Suprapubic skin (tissue), 4 donors: Measurements from ENCODE around the gene ALCAM. TPM values are rescaled to one million over a fixed set of nuclear protein-coding genes. Genes with fewer than 3 reads are reported as not detected.

Experiments
- DNase-seq, 2 donors: peaks; one replicate each; pipeline ENCODE4 v3.0.0-alpha.2; 2019; ENCODE audit warnings: low spot score in 2 of 2
- H3K27ac ChIP-seq: fragments of 200-600 bp; sonication (generic); one replicate; pipeline ENCODE4 v1.5.1; 2019
- H3K27me3 ChIP-seq: fragments of 200-600 bp; sonication (generic); one replicate; pipeline ENCODE4 v1.5.1; 2019
- H3K36me3 ChIP-seq: fragments of 200-600 bp; sonication (generic); one replicate; pipeline ENCODE4 v1.5.1; 2019
- H3K4me1 ChIP-seq: fragments of 200-600 bp; sonication (generic); one replicate; pipeline ENCODE4 v1.5.1; 2019
- H3K4me3 ChIP-seq: fragments of 200-600 bp; sonication (generic); one replicate; pipeline ENCODE4 v1.5.1; 2019; ENCODE audit warnings: mild to moderate bottlenecking
- H3K9me3 ChIP-seq: fragments of 200-600 bp; sonication (generic); one replicate; pipeline ENCODE4 v1.5.1; 2019
- EP300 ChIP-seq: sonication (generic); formaldehyde crosslinking; IDR thresholded peaks from one replicate; pipeline ENCODE4 v1.6.1; 2017; ENCODE audit warnings: antibody characterized with exemption
- POLR2A ChIP-seq, 2 donors: fragments of 450-650 bp; IDR thresholded peaks; one replicate each; pipeline ENCODE4 v1.6.1; 2017; ENCODE audit warnings: antibody characterized with exemption in 2 of 2, mild to moderate bottlenecking in 2 of 2, moderate library complexity in 2 of 2
- POLR2AphosphoS5 ChIP-seq, 3 donors: sonication (generic); formaldehyde crosslinking; IDR thresholded peaks; one replicate each; pipeline ENCODE4 v1.6.1; 2017; ENCODE audit warnings: antibody characterized with exemption in 3 of 3
- WGBS: methylation state at CpG from one replicate; pipeline ENCODE4 v1.1.5; 2018; 5-methylcytosine and 5-hydroxymethylcytosine counted together
- total RNA-seq, 4 donors: library from RNA; depleted of rRNA; stranded (reverse); fragments of >200 nt; gene quantifications; one replicate each; pipeline ENCODE4 v1.1.0, GENCODE V29; 2016
- TF ChIP-seq, protein P1 (sequence below), 2 donors: fragments of 200-600 bp in 1 of 2; fragments of 450-650 bp in 1 of 2; sonication (generic) in 1 of 2; IDR thresholded peaks; one replicate each; pipeline ENCODE4 v1.5.1; 2016 to 2019; ENCODE audit warnings: antibody characterized with exemption in 2 of 2, mild to moderate bottlenecking in 1 of 2, moderate library complexity in 1 of 2

The ALCAM gene
- total RNA-seq, 4 donors from 2014 or later: 27.6 to 65.5 (median 42.1) TPM

DNA sequence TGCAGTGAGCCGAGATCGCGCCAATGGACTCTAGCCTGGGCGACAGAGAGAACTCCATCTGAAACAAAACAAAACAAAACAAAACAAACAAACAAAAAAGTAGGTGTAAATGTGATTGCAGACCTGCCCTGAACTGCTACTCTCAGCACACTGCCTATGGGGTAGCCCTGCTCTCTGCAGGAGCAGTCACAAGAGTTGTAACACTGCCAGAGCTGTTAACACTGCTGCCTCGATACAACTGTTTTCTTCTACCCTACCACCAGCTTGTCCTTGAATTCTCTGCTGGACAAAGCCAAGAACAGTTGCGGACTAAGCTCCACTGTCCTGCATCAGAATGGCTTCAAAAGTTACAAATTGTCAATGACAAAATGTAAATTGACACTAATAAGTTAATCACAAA lies 89.3 kb downstream of the ALCAM start:
- 87% methylated on average over 6 of the region's 6 CpGs for WGBS
- H3K36me3 ChIP-seq: no peaks in the 10 kb centered on the region
- no peak for DNase-seq

DNA sequence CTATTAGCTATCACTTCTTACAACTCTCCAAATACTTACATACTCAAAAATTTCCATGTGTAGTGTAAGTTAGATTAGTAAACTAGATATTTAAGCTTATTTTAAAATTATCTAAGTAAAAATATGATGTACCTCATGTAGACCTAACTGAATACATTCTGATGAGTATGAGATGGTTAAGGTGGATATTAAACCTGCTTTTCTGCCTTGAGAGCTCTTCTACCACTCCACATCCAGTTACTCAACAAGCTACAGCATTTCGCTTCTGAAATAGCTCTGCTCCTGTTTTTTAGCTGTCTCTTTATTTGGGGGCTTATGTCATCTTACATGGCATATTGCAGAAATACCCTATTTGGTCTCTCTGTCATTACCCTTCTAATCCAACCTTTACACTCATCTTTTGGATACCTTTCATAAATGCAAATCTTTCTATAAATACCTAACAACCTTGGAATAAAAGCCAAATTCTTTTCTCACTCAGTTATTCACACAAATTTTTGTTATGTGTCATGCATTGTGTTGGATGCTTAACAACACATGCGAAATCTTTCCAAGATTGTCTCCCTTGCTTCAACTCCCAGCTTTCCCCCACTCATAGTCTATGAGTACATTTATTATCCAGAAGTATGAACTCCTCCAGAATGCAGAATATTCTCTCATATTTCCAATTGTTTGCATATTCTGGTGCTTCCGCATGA lies 92.0 kb downstream of the ALCAM start:
- Histone ChIP-seq H3K27ac (no peak overlapping the region), H3K9me3 (no peaks in the 10 kb centered on the region), H3K4me3 (no peak overlapping the region), H3K4me1 (no peaks in the 10 kb centered on the region), H3K36me3 (no peaks in the 10 kb centered on the region), H3K27me3 (no peaks in the 10 kb centered on the region)
- DNase-seq: no peak
- 76% methylated on average over 3 of the region's 3 CpGs for WGBS
- TF ChIP-seq, protein P1, sequence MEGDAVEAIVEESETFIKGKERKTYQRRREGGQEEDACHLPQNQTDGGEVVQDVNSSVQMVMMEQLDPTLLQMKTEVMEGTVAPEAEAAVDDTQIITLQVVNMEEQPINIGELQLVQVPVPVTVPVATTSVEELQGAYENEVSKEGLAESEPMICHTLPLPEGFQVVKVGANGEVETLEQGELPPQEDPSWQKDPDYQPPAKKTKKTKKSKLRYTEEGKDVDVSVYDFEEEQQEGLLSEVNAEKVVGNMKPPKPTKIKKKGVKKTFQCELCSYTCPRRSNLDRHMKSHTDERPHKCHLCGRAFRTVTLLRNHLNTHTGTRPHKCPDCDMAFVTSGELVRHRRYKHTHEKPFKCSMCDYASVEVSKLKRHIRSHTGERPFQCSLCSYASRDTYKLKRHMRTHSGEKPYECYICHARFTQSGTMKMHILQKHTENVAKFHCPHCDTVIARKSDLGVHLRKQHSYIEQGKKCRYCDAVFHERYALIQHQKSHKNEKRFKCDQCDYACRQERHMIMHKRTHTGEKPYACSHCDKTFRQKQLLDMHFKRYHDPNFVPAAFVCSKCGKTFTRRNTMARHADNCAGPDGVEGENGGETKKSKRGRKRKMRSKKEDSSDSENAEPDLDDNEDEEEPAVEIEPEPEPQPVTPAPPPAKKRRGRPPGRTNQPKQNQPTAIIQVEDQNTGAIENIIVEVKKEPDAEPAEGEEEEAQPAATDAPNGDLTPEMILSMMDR (IDR thresholded peaks at IDR 0.05): no peak
- no peak for TF ChIP-seq EP300

More for the DNA sequence above, 89.3 kb downstream of the ALCAM start:
- Histone ChIP-seq H3K9me3 (no peaks in the 10 kb centered on the region), H3K4me3 (no peak overlapping the region), H3K27ac (no peak overlapping the region), H3K4me1 (no peaks in the 10 kb centered on the region), H3K27me3 (no peaks in the 10 kb centered on the region)
- TF ChIP-seq, protein P1 (IDR thresholded peaks at IDR 0.05): no peak
- TF ChIP-seq EP300 (no peak), POLR2A (IDR thresholded peaks at IDR 0.05) (no peak), POLR2AphosphoS5 (IDR thresholded peaks at IDR 0.05) (no peak)

- no peak overlapping the region for H3K27ac ChIP-seq
- H3K4me3 ChIP-seq: no peak overlapping the region
- no peak for DNase-seq
- TF ChIP-seq EP300 (no peak), POLR2AphosphoS5 (IDR thresholded peaks at IDR 0.05) (no peak), POLR2A (IDR thresholded peaks at IDR 0.05) (no peak)
- TF ChIP-seq, protein P1 (IDR thresholded peaks at IDR 0.05): no peak
- no peaks in the 10 kb centered on the region for H3K36me3 ChIP-seq
- no peaks in the 10 kb centered on the region for H3K27me3 ChIP-seq
- no peaks in the 10 kb centered on the region for H3K9me3 ChIP-seq
- 75% methylated on average over 3 of the region's 3 CpGs for WGBS
- H3K4me1 ChIP-seq: no peaks in the 10 kb centered on the region
Measured at GRCh38 chr3:105459566-105460290, 93.0 kb downstream of the ALCAM start.

- 87% methylated on average over 1 of the region's 1 CpG for WGBS
- Histone ChIP-seq H3K36me3 (no peaks in the 10 kb centered on the region), H3K4me3 (no peak overlapping the region), H3K4me1 (no peaks in the 10 kb centered on the region), H3K9me3 (no peaks in the 10 kb centered on the region), H3K27me3 (no peaks in the 10 kb centered on the region), H3K27ac (no peak overlapping the region)
- no peak for TF ChIP-seq EP300
- DNase-seq: no peak
Measured at GRCh38 chr3:105463620-105464019, 96.9 kb downstream of the ALCAM start.

DNA sequence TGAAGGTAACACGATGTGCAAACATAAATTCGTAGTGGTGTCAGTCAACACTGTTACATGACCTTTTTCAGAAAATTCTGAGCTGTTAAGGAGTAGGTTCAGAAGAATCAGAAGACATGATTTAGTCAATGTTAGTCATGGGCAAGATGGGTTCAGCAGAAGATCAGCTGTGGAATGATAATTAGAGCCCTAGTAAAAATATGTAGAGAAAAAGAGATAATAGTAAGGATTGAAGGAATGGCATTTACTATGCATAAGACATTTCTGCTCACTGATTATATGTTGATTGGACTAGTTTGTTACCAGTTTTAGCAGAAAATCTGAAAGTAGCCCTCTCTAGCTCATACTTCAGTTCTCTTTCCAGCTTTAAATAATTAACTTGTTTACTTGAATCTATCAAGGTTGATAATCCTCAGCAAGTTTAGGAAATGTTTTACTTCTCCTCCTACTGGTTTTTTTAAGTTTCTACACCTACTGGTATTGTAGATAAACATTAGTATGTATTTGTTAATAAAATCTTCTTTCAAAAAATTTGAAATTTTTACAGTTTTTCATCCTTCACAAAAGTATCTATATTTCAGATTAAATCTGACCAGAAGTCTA lies 98.6 kb downstream of the ALCAM start:
- 84% methylated on average over 2 of the region's 2 CpGs for WGBS
- Histone ChIP-seq H3K9me3 (no peaks in the 10 kb centered on the region), H3K4me3 (no peak overlapping the region), H3K27me3 (no peaks in the 10 kb centered on the region), H3K27ac (no peak overlapping the region), H3K4me1 (no peaks in the 10 kb centered on the region), H3K36me3 (no peaks in the 10 kb centered on the region)
- DNase-seq: no peak
- TF ChIP-seq POLR2AphosphoS5 (IDR thresholded peaks at IDR 0.05) (no peak), POLR2A (IDR thresholded peaks at IDR 0.05) (no peak), EP300 (no peak)
- TF ChIP-seq, protein P1 (IDR thresholded peaks at IDR 0.05): no peak
